Heart left ventricle (tissue), 13 donors: Measurements from ENCODE around the gene CYP2S1.

ENCODE experiments used
- CTCF ChIP-seq, 12 donors: fragments of 200-600 bp; sonication (generic) in 4 of 12; IDR thresholded peaks; one replicate each; pipeline versions ENCODE4 v1.5.0 to v1.8.0; 2018 to 2022; ENCODE audit warnings: antibody characterized with exemption in 12 of 12, mild to moderate bottlenecking in 5 of 12
- POLR2A ChIP-seq, 2 donors: fragments of 450-650 bp; IDR thresholded peaks; one replicate each; pipeline ENCODE4 v1.6.1; 2017; ENCODE audit warnings: antibody characterized with exemption in 2 of 2, mild to moderate bottlenecking in 2 of 2, moderate library complexity in 2 of 2
- donor health status: ischemic (EF 13 %, LVEDD 7.1; RV severe dilation, severe dysfunction).
- donor health status: DM: no; HTN: yes; CAD: no.
- donor health status: DM: no; HTN: no; CAD: no.
- donor health status: ischemic (EF 25% LVEDD 6.9; RV normal size, moderate dysfunction).
- donor health status: ischemic (EF 25% LVEDD 5.7; RV mildly dilated, moderate dysfunction).
- donor health status: ischemic (EF 35%, LVEDD 5.7; RV mildly dilated, moderate dysfunction).
- donor health status: nonischemic (EF 11% LVEDD 7.7; RV severe dilation, severe dysfunction).
- donor health status: DM: yes; HTN: yes; CAD: no.
- donor health status: PGD.
- donor health status: ischemic (EF 29% LVEDD 5.4; RV normal size, mild dysfunction).
- donor health status: nonischemic (EF 23%, LVEDD 6.1; RV moderate dilation, normal function).

DNA sequence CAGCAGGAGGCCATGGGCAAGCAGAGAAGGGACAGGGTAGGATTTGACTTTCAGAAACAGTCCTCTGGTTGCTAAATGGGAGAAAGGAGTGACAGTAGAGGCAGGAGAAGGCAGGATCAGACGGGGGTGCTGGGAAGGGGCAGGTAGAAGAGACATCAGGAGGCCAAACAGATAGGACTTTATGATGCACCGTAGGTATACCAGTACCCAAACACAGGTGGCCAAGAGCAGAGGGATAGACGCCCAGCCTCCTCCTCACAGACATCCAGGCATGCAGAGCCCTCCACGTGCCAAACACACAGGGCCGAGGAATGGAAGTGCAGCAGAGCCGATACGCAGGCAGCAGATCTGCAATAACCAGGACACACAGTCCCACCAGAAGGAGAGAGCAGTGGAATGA lies 24.7 kb downstream of the CYP2S1 start:
- no peak for TF ChIP-seq CTCF (IDR thresholded peaks at IDR 0.05)
- no peak for TF ChIP-seq POLR2A (IDR thresholded peaks at IDR 0.05)
